MM.1S (cell line): Measurements from ENCODE around the gene AK9.

Experiments used
- DNase-seq: peaks from one replicate; pipeline ENCODE4 v3.0.0-alpha.2; 2015
- H2AFZ ChIP-seq: fragments of 300-600 bp; sonication (generic); 2 replicates; pipeline ENCODE4 v1.6.0; 2016; ENCODE audit warnings: antibody characterized with exemption, low read length
- H3F3A ChIP-seq: fragments of 300-600 bp; sonication (generic); 2 replicates; pipeline ENCODE4 v1.6.1; 2016; ENCODE audit warnings: mild to moderate bottlenecking, antibody characterized with exemption, low read length, moderate library complexity, mixed read lengths; ENCODE audit not compliant: insufficient read depth
- H3K27ac ChIP-seq: fragments of 300-600 bp; sonication (generic); 2 replicates; pipeline ENCODE4 v1.5.1; 2016; ENCODE audit warnings: mild to moderate bottlenecking, low read length
- H3K27me3 ChIP-seq: fragments of 300-600 bp; sonication (generic); replicated peaks from 2 replicates; pipeline ENCODE4 v1.6.0; 2016; ENCODE audit warnings: low read length; ENCODE audit not compliant: insufficient read depth
- H3K36me3 ChIP-seq: fragments of 300-600 bp; sonication (generic); replicated peaks from 2 replicates; pipeline ENCODE4 v1.6.1; 2016; ENCODE audit warnings: mild to moderate bottlenecking, low read length, mixed read lengths; ENCODE audit not compliant: insufficient read depth
- H3K4me1 ChIP-seq: fragments of 300-600 bp; sonication (generic); 2 replicates; pipeline ENCODE4 v1.6.1; 2016; ENCODE audit warnings: low read length, mixed read lengths
- H3K4me2 ChIP-seq: fragments of 300-600 bp; sonication (generic); 2 replicates; pipeline ENCODE4 v1.6.0; 2016; ENCODE audit warnings: low read depth, low read length
- H3K4me3 ChIP-seq: fragments of 300-600 bp; sonication (generic); 2 replicates; pipeline ENCODE4 v1.5.1; 2016; ENCODE audit warnings: low read length, mixed read lengths
- H3K79me2 ChIP-seq: fragments of 300-600 bp; sonication (generic); 2 replicates; pipeline ENCODE4 v1.6.1; 2016; ENCODE audit warnings: mixed run types, low read length, mixed read lengths
- H3K9ac ChIP-seq: fragments of 300-600 bp; sonication (generic); 2 replicates; pipeline ENCODE4 v1.6.1; 2016; ENCODE audit warnings: low read length, mixed read lengths
- H3K9me2 ChIP-seq: fragments of 300-600 bp; sonication (generic); replicated peaks from 2 replicates; pipeline ENCODE4 v1.6.1; 2016; ENCODE audit warnings: mild to moderate bottlenecking, low read length, mixed read lengths; ENCODE audit not compliant: insufficient read depth
- H3K9me3 ChIP-seq: fragments of 300-600 bp; sonication (generic); replicated peaks from 2 replicates; pipeline ENCODE4 v1.6.1; 2016; ENCODE audit warnings: mild to moderate bottlenecking, low read length, mixed read lengths; ENCODE audit not compliant: insufficient read depth
- H4K20me1 ChIP-seq: fragments of 300-600 bp; sonication (generic); 2 replicates; pipeline ENCODE4 v1.6.1; 2016; ENCODE audit warnings: mild to moderate bottlenecking, low read length, moderate library complexity, mixed read lengths; ENCODE audit not compliant: insufficient read depth
- EZH2 ChIP-seq: fragments of 300-600 bp; sonication (generic); optimal IDR thresholded peaks from 2 replicates; pipeline ENCODE3; 2017; ENCODE audit warnings: low read depth, mild to moderate bottlenecking, antibody characterized with exemption, low read length, mixed read lengths
- EZH2phosphoT487 ChIP-seq: fragments of 300-600 bp; sonication (generic); IDR thresholded peaks from 2 replicates; pipeline ENCODE4 v1.6.1; 2018; ENCODE audit warnings: antibody characterized with exemption, low read length
- TF ChIP-seq, protein P1 (sequence below): fragments of 300-600 bp; sonication (generic); IDR thresholded peaks from 2 replicates; pipeline ENCODE4 v1.5.1; 2016; ENCODE audit warnings: antibody characterized with exemption, low read length, mixed read lengths

The AK9 gene

GRCh38 chr6:109612268-109612667 is 78.7 kb downstream of the AK9 start:
- H3K9ac ChIP-seq = no peak overlapping the region
- H3K27me3 ChIP-seq = no peaks in the 10 kb centered on the region
- H3K9me3 ChIP-seq = no peaks in the 10 kb centered on the region
- no peaks in the 10 kb centered on the region for H3K79me2 ChIP-seq
- no peak overlapping the region for H3K4me2 ChIP-seq
- no peaks in the 10 kb centered on the region for H3K4me1 ChIP-seq
- TF ChIP-seq EZH2 (no peak), EZH2phosphoT487 (no peak)
- TF ChIP-seq, protein P1, sequence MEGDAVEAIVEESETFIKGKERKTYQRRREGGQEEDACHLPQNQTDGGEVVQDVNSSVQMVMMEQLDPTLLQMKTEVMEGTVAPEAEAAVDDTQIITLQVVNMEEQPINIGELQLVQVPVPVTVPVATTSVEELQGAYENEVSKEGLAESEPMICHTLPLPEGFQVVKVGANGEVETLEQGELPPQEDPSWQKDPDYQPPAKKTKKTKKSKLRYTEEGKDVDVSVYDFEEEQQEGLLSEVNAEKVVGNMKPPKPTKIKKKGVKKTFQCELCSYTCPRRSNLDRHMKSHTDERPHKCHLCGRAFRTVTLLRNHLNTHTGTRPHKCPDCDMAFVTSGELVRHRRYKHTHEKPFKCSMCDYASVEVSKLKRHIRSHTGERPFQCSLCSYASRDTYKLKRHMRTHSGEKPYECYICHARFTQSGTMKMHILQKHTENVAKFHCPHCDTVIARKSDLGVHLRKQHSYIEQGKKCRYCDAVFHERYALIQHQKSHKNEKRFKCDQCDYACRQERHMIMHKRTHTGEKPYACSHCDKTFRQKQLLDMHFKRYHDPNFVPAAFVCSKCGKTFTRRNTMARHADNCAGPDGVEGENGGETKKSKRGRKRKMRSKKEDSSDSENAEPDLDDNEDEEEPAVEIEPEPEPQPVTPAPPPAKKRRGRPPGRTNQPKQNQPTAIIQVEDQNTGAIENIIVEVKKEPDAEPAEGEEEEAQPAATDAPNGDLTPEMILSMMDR = no peak
- H4K20me1 ChIP-seq = no peaks in the 10 kb centered on the region
- no peak overlapping the region for H3K27ac ChIP-seq
- H3K4me3 ChIP-seq = no peak overlapping the region
- DNase-seq = no peak
- H3K36me3 ChIP-seq = no peaks in the 10 kb centered on the region
- no peaks in the 10 kb centered on the region for H3K9me2 ChIP-seq
- no peak overlapping the region for H2AFZ ChIP-seq
- no peaks in the 10 kb centered on the region for H3F3A ChIP-seq

GRCh38 chr6:109611502-109611901 is 79.5 kb downstream of the AK9 start:
- no peak overlapping the region for H2AFZ ChIP-seq
- no peak overlapping the region for H3K4me2 ChIP-seq
- no peak overlapping the region for H3K4me3 ChIP-seq

DNA sequence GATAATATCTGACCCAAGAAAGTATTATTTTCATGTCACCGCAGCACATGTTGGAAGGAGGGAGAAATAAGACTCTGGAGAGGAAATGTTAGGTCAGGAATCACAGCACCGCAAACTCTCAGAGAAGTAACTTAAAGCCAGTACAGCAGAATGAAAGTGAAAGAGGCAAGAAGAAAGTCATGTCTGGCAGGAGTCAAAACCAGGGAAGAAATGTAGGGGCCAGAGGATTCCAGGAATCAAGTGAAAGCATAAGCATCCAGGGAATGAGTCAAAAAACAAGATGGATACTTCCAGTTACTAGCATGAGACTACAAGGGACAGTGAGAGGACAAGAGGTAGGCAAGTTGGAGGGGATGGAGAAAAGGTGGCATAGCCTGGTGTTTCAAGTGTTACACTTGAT is 80.4 kb downstream of the AK9 start:
- Histone ChIP-seq H3K9ac (no peak overlapping the region), H3K4me2 (0 out of 2 replicates have a peak overlapping the region, but pooled peaks have one; percentile 2), H3K79me2 (no peaks in the 10 kb centered on the region), H3K4me3 (no peak overlapping the region), H3K9me2 (no peaks in the 10 kb centered on the region), H3K27me3 (no peaks in the 10 kb centered on the region), H4K20me1 (no peaks in the 10 kb centered on the region), H3K36me3 (no peaks in the 10 kb centered on the region), H2AFZ (no peak overlapping the region), H3K4me1 (no peaks in the 10 kb centered on the region), H3K27ac (no peak overlapping the region), H3F3A (no peaks in the 10 kb centered on the region), H3K9me3 (no peaks in the 10 kb centered on the region)
- TF ChIP-seq, protein P1 = no peak
- no peak for TF ChIP-seq EZH2
- no peak for TF ChIP-seq EZH2phosphoT487
- DNase-seq = peak; percentile 11

More at GRCh38 chr6:109611502-109611901, 79.5 kb downstream of the AK9 start:
- TF ChIP-seq, protein P1 = no peak
- TF ChIP-seq EZH2 = no peak
- no peak for TF ChIP-seq EZH2phosphoT487
- Histone ChIP-seq H3K79me2 (no peaks in the 10 kb centered on the region), H3K27me3 (no peaks in the 10 kb centered on the region), H3K27ac (no peak overlapping the region), H3K4me1 (no peaks in the 10 kb centered on the region), H3K9ac (no peak overlapping the region), H4K20me1 (no peaks in the 10 kb centered on the region), H3K9me2 (no peaks in the 10 kb centered on the region), H3F3A (no peaks in the 10 kb centered on the region), H3K36me3 (no peaks in the 10 kb centered on the region), H3K9me3 (no peaks in the 10 kb centered on the region)
- no peak for DNase-seq
